HG03196 (cell line): ENCODE measurements around the gene MYBPC2.
"Not testable (repeated sequence)": the region's sequence is repeated elsewhere in the genome, so short reads cannot be mapped to it uniquely, and the experiment has no call there.

Source experiments
- ATAC-seq: cut with Tn5 transposase; IDR thresholded peaks from one replicate; pipeline ENCODE4 v1.9.1; 2021; ENCODE audit not compliant: unreplicated experiment

The MYBPC2 gene

DNA sequence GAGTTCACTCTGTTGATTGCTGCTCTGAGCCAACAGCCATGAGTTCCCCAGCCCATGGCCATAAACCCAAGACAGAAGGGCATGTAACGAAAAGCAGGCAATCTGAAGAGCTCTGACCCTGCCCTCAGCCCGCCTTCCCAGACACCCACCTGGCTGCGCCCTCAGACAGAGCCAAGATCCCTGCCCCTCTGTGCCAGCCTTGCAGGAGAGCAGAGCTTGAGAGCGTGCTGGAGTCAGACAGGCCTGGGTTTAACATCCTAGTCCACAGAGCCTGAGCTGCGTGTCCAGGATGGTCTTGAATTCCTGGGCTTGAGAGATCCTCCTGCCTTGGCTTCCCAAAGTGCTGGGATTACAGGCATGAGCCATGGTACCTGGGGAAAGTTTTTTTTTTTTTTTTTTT lies 24.6 kb downstream of the MYBPC2 start:
- ATAC-seq = no peak

GRCh38 chr19:50458396-50459066 lies 25.8 kb downstream of the MYBPC2 start:
- no peak for ATAC-seq

GRCh38 chr19:50459067-50459456 lies 26.4 kb downstream of the MYBPC2 start:
- no peak for ATAC-seq

DNA sequence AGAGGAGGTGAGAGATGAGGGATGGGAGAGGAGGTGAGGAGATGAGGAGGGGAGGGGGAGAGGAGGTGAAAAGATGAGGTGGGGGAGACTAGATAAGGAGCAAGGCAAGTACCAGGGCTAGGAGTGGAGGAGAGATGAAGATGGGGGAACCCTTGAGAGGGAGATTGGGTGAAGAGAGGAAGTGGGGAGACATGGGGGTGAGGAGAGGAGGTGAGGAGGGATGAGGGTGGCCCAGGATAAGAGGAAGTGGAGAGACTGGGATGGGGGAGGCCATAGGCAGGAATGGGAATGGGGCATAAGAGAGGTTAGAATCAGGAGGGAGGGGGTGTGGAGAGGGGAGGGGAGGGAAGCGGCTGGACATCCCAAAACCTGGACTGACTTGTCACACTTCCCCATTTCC lies 26.9 kb downstream of the MYBPC2 start:
- no peak for ATAC-seq

DNA sequence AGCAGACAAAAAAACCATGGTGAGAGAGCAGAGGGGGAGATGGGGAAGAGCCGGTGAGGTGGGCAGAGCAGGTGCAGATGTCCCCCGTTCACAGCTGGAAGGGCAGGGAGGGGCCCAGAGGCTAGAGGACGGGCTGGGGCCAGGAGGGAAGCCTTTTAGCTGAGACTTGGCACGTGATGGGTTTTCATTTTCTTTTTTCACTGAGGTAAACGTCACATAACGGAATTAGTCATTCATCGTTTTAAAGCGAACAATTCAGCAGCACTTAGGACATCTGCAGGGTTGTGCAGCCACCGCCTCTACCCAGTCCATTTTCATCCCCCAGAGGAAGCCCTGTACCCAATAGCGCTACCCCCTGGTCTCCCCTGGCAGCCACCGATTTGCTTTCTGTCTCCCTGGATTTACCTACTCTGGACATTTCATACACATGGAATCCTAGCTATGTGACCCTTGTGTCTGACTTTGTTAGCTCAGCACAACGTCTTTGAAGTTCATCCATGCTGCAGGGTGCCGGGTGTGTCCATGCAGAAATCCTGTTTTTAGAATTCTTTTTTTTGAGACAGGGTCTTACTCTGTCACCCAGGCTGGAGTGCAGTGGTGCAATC lies 27.6 kb downstream of the MYBPC2 start:
- ATAC-seq = peak; percentile 55

- peak; percentile 47 for ATAC-seq
Measured at GRCh38 chr19:50461066-50461875, 28.6 kb downstream of the MYBPC2 start.

GRCh38 chr19:50462970-50463369 lies 30.3 kb downstream of the MYBPC2 start:
- no peak for ATAC-seq

DNA sequence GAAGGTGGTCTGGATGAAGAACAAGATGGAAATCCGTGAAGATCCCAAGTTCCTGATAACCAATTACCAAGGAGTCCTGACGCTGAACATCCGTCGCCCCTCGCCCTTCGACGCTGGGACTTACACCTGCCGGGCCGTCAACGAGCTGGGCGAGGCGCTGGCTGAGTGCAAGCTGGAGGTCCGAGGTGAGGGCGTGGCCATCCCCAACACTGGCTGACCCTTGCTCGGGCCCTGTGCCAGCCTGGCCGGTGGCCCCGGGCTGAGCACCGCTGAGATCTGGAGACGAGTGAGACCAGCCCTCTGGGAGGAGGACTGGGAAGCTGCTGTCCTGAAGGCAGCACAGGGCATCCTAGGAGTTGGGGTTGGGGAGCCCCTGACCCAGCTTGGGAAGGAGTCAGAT lies 31.7 kb downstream of the MYBPC2 start:
- ATAC-seq = no peak

DNA sequence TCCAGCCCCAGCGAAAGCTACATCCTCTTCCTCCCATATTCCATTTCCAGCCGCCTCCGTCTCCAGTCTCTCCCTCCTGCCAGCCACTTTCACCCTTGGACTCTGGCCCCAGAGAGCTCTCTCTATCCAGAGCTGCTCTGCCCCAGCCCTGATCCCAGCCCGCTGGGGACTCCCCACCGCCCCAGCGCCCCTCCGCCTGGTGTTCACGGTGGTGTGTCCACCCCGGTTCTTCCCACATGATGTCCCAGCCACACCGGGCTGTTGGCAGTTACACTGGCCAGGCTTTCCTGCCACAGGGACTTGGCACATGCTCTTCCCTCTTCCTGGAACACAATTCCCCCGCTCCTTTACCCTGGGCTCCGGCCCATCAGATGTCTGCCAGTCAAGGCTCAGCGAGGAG lies 32.3 kb downstream of the MYBPC2 start:
- ATAC-seq = no peak

- no peak for ATAC-seq
Measured at GRCh38 chr19:50465986-50466705, 33.5 kb downstream of the MYBPC2 start.

DNA sequence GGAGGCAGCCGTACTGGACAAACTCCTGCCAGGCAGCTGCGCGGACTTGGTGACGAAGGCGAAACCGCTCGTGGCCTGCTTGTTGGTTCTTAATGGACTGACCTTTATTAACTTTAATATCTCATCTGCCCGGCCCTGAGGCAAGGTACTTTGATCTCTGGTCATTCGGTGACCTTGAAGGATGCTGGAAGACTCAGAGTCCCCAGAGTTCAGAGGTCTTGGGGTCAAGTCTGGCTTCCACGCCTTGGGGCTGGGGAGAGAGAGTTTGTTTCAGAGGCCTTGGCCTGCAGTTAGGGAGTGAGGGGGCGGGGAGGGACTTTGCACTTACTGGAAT lies 34.0 kb downstream of the MYBPC2 start:
- ATAC-seq = no peak

DNA sequence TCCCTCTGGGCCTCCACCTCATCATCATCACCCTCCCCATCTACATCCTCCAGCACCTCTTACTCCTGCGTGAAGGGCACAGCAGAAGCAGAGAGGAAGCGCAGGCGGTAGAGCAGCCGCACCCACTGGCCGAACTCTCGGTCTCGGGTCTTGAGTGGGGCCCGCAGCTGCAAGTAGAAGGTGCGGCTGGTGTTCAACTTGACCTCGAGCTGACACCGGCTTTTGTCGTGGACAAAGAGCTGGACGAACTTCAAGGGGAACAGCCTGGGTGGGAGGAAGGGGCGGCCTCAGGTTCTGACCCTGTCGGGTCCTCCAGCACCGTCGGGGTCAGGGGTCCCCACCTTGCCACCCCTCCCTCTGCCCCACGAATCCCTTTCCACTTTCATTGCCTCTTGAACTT lies 34.9 kb downstream of the MYBPC2 start:
- no peak for ATAC-seq

- no peak for ATAC-seq
Measured at GRCh38 chr19:50468818-50469217, 36.1 kb downstream of the MYBPC2 start.

GRCh38 chr19:50473336-50473735 lies 40.6 kb downstream of the MYBPC2 start:
- ATAC-seq = not testable (repeated sequence)

DNA sequence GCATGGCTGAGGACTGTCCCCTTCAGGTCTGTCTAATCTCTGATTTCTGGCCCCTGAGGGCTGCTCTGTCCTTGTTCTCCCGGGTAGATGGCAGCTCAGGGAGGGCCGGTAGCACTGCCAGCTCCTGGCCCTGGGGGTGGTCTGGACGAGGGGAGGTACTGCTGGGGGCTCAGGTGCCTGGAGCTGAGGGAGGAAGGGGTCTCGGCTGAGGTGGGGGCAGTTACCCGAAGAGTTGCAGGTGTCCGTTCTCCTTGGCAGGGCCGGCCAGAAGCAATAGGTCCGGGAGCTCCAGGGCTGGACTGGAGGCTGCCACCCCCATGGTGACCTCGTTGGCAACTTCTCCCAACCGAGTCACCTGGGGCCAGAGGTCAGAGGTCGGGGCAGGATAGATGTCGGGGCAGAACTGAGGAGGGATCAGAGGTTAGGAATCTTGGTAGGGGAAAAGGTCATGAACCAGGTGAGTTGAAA lies 42.4 kb downstream of the MYBPC2 start:
- ATAC-seq = no peak

GRCh38 chr19:50475736-50476223 lies 43.1 kb downstream of the MYBPC2 start:
- ATAC-seq = no peak

DNA sequence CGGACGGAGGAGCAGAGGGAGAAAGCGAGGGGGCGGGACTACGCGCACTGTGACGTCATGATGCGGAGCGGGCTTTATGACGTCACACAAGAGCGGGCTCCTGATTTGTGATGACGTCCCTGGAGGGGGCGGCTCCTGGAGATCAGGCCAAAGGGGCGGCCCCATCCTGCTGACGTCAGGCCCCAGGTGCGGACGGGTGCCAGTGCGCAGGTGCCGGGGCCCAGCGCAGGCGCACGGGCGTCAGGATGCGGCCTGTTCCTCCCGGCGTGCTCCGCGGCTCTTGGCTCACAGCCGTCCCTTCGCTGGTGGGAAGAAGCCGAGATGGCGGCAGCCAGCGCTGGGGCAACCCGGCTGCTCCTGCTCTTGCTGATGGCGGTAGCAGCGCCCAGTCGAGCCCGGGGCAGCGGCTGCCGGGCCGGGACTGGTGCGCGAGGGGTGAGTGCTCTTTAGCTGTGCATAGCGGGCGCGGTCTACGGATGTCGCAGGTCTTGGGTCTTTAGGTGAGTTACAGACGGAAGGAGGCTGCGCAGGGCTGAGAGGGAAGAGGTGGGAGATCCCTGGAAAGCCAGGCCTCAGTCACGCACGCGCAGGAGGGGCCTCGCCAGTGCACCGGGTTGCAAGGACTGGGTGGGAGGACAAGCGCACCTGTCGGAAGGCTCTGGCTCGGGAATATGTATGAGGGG lies 43.7 kb downstream of the MYBPC2 start, which contains the start of the genes EMC10 and GARIN5A:
TSS of gene EMC10 (plus strand) at position 284 of the 683 bp plus-strand sequence. CDS start at position 322, 38 bp downstream.
TSS of gene GARIN5A (minus strand) at position 625 of the 683 bp plus-strand sequence. CDS start at position 165, 460 bp downstream.
- ATAC-seq = peak; percentile 85

- no peak for ATAC-seq
Measured at GRCh38 chr19:50476907-50477238, 44.2 kb downstream of the MYBPC2 start.

- no peak for ATAC-seq
Measured at GRCh38 chr19:50477751-50478515, 45.2 kb downstream of the MYBPC2 start.
